GM19372 (cell line): ENCODE data around the gene PCP4L1.
"Not testable (repeated sequence)": the region's sequence is repeated elsewhere in the genome, so short reads cannot be mapped to it uniquely, and the experiment has no call there.

ENCODE experiments used
- ATAC-seq: cut with Tn5 transposase; IDR thresholded peaks from one replicate; pipeline ENCODE4 v1.9.1; 2021; ENCODE audit warnings: mild to moderate bottlenecking, low read depth, moderate library complexity; ENCODE audit not compliant: unreplicated experiment

The PCP4L1 gene

DNA sequence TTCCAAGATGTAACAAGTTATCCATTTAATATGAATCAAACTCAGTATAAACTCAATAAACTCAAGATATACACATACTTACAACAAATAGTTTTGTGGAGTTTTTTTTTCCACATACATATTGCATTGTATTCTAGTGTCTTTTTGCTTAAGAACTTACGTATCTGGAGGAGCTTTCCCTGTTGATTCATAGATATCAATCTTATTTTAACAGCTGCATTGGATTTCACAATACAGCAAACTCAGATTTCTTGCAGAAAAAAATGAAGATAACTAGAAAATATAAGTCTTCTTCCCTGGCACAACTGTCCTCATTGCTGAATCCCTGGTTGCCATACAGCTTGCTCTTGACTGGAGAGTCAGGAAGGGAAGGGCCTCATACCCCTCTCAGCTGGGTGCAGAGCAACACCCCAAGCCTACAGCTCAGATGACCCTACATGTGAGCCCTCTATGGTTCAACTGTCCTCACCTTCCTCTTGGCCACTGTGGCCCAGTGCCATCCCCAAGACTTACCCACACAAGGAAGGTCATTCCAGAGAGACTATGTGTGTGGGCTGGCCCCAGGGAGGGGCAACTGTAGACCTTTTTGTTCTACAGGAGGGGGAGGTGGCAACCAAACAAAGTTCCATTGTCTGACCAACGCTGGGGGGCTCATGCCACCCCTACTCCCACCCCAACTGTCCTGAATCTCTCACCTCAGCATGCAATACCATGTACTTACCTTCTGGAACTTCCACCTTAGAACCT is 49.5 kb downstream of the PCP4L1 start:
- no peak for ATAC-seq

DNA sequence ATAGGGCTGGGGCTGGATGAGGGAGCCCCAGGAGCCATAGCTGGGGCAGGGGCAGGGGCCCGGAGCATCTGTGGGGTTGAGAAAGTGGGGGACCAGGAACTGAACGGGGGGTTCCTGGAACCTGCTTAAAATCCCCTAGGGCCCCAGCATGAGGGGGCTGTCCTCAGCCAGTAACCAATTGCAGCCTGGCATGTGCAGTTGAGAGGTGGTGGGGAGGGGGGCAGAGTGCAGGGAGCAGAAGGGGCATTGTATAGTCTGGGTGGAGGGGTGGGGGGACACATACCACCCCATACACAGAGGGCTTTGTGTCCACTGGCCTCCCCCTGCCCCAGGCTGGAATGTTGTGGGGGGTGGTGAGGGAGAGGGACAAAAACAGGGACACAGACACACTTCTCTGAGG is 51.3 kb downstream of the PCP4L1 start, which contains the start of gene MPZ:
Gene MPZ, minus strand, starts transcription at position 101 of the 400 bp plus-strand sequence. Its CDS starts 63 bp downstream, at position 38.
- ATAC-seq = no peak

DNA sequence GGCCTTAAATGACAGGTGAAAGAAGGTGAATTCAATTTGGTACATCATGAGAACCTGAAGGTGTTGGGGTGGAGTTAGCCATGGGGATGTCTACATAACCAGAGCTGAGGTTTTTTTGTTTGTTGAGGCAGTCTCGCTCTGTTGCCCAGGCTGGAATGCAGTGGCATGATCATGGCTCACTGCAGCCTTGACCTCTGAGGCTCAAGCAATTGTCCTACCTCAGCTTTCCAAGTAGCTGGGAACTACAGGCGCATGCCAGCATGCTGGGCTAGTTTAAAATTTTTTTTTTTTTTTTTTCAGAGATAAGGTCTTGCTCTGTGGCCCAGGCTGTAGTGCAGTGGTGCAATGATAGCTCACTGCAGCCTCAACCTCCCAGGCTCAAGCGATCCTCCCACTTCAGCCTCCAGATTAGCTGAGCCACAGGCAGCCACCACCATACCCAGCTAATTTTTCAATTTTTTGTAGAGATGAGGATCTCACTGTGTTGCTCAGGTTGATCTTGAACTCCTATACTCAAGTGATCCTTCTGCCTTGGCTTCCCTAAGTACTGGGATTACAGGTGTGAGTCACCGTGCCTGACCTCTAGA is 53.1 kb downstream of the PCP4L1 start:
- ATAC-seq = no peak

DNA sequence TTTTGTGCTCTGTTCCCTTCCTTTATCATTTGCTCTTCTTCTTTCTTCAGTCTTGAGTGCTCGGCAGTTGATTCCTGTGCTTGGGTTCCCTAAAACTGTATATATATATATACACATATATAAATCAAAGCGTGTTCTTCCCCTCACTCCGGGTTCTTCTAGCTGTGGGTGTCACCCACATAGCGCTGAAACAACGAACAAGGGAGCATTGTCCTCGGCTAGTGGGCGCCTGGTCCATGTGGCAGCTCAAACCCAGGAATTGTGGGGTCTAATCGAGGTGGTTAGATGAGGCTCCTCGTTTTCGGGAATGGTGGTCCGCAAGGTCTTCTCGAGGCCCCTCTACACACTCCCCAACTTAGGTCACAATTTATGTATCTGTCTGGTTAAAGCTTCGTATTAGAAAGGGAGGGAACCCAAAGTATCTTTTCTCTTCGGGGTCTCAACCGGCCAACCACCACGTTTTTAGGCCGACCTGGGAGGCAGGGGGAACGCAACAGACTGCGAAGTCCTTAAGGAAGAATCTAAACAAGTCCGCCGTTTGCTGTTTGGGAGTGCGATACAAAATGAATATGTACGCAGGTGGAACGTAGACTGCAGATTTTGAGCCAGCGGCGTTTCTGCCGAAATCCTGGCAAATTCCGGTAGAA is 55.1 kb downstream of the PCP4L1 start:
- ATAC-seq = peak; percentile 19

DNA sequence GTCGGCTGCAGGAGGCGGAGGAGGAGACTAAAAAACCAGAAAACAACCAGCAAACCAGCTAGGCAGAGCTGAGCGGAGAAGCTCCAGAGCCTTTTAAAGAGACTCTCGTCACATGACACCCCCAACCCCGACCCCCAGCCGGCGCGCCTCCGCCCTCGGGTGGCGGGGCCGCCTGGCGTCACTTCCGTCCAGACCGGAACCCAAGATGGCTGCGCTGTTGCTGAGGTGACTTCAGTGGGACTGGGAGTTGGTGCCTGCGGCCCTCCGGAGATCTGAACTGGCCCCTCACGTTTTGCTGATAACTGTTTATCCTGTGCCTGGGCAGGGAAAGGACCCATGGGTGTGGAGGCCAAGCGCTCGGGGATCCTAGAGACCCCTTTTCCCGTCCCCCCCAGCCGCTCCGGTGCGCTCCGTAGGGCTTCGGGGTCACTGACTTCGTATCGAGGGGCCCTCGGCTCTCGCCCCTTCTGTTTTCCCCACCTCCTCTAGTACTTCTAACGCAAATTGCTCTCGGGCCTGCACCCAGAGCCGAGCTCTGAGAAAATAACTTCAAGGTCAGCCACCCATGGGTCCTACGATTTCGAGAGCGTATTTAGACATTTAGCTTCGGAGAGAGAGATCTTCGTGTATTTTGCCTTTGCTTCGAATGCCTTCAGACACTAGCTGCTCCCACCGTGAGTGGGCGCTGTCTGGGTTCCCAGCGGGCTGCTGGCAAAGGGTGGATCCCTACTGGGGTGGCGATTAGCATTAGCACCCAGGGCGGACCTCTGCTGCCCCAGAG is 55.8 kb downstream of the PCP4L1 start, which contains the start of gene SDHC:
Gene SDHC, plus strand, starts transcription at position 181 of the 781 bp plus-strand sequence. Its CDS starts 25 bp downstream, at position 206.
- peak; percentile 96 for ATAC-seq

DNA sequence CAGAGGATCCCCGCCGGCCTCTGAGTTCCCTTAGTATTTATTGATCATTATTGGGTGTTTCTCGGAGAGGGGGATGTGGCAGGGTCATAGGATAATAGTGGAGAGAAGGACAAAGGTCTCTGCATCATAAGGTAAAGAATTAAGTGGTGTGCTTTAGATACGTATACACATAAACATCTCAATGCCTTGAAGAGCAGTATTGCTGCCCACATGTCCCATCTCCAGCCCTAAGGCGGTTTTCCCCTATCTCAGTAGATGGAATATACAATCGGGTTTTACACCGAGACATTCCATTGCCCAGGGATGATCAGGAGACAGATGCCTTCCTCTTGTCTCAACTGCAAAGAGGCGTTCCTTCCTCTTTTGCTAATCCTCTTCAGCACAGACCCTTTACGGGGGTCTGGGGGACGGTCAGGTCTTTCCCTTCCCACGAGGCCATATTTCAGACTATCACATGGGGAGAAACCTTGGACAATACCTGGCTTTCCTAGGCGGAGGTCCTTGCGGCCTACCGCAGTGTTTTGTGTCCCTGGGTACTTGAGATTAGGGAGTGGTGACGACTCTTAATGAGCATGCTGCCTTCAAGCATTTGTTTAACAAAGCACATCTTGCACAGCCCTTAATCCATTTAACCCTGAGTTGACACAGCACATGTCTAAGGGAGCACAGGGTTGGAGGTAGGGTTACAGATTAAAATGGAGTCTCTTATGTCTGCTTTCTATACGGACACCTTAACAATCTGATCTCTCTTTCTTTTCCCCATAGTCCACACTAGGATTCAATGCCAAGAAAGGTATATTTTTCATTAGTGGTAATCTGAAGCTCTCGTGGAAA is 57.5 kb downstream of the PCP4L1 start:
- not testable (repeated sequence) for ATAC-seq

DNA sequence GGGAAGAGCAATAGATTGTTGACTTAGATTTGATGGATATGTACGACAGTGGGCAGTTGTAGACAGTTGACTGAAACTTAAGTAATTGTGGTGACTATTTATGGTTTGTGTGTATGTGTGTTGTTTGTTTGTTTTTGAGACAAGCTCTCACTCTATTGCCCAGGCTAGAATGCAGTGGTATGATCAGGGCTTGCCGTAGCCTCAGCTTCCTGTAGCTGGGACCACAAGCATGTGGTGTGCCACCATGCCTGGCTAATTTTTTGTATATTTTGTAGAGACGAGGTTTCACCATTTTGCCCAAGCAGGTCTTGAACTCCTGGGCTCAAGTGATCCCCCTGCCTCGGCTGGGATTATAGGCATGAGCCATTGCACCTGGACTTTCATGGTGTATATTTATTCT is 65.5 kb downstream of the PCP4L1 start:
- ATAC-seq = no peak

DNA sequence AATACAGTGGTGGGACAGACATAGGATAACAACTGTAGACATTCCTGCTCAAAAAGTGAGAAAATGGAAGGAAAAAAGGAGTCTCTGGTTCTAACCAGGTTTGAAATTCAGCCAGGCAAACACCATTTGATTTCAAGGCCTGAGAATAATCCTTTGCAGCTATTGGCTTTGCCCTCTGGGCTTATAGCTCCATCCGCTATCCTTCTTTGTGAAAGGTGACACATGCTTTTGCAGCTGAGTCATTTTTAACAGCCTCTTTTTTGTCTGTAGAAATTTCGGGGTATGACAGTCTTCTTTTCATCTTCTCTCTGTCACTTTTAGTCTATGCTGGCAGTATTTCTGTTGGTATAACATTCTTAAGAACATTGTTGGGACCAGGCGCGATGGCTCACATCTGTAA is 71.8 kb downstream of the PCP4L1 start:
- ATAC-seq = no peak

DNA sequence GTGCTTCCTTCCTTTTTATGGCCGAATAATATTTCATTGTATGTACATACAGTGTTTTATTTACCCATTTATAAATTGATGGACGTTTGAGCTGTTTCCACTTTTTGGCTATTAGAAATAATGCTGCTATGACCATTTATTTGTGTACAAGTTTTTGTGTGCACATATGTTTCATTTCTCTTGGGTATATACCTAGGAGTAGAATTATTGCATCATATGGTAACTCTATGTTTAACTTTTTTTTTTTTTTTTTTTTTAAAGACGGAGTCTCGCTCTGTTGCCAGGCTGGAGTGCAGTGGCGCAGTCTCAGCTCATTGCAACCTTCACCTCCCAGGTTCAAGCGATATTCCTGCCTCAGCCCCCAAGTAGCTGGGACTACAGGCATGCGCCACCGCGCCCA is 74.6 kb downstream of the PCP4L1 start:
- ATAC-seq = no peak
